A673 (cell line): ENCODE data around the gene TMEM200C. TPM values are rescaled to one million over a fixed set of nuclear protein-coding genes. Genes with fewer than 3 reads are reported as not detected.

Experiments used
- Bru-seq: library from RNA; stranded (reverse); fragments of 400-500 nt; gene quantifications from one replicate; lab custom pipeline; 2021; lab: Mats Ljungman, UMichigan
- BruChase-seq, 2 experiments: library from RNA; stranded (reverse); fragments of 400-500 nt; gene quantifications; one replicate each; lab custom pipeline; 2021; lab: Mats Ljungman, UMichigan
- BruUV-seq: library from RNA; stranded (reverse); fragments of 400-500 nt; replicated peaks from 2 replicates; lab custom pipeline; 2021; lab: Mats Ljungman, UMichigan
- CTCF ChIA-PET: fragments of 300-600 bp; sonication (Branson Sonifier 250); formaldehyde crosslinking; loops from one replicate; lab custom pipeline; 2022; ENCODE audit warnings: antibody characterized with exemption; lab: Charles Lee
- POLR2A ChIA-PET: fragments of 300-600 bp; sonication (Branson Sonifier 250); formaldehyde crosslinking; loops from one replicate; lab custom pipeline; 2022; ENCODE audit warnings: antibody characterized with exemption; ENCODE audit not compliant: low non-redundant PET; lab: Charles Lee
- DNase-seq: peaks from one replicate; pipeline ENCODE4 v3.0.0-alpha.2; 2015; ENCODE audit warnings: low spot score
- H3K27ac ChIP-seq: fragments of 200-600 bp; sonication (generic); 2 replicates; pipeline ENCODE4 v1.5.1; 2016; ENCODE audit warnings: mixed run types, low read depth, mild to moderate bottlenecking, mixed read lengths, antibody characterized with exemption, low read length; ENCODE audit not compliant: poor library complexity, severe bottlenecking
- H3K27me3 ChIP-seq: fragments of 200-600 bp; sonication (generic); replicated peaks from 2 replicates; pipeline ENCODE4 v1.6.1; 2017; ENCODE audit warnings: mixed run types, low read depth, mild to moderate bottlenecking, mixed read lengths, antibody characterized with exemption, low read length; ENCODE audit not compliant: insufficient read depth, poor library complexity
- H3K36me3 ChIP-seq: fragments of 200-600 bp; sonication (generic); 2 replicates; pipeline ENCODE4 v1.6.1; 2016; ENCODE audit warnings: mixed run types, mild to moderate bottlenecking, mixed read lengths, antibody characterized with exemption, low read length; ENCODE audit not compliant: insufficient read depth, poor library complexity, severe bottlenecking
- H3K4me1 ChIP-seq: fragments of 200-600 bp; sonication (generic); 2 replicates; pipeline ENCODE4 v1.6.1; 2017; ENCODE audit warnings: mixed run types, mild to moderate bottlenecking, mixed read lengths, antibody characterized with exemption, low read length; ENCODE audit not compliant: insufficient read depth, poor library complexity, severe bottlenecking
- H3K4me3 ChIP-seq: fragments of 200-600 bp; sonication (generic); 2 replicates; pipeline ENCODE4 v1.5.1; 2016; ENCODE audit warnings: low read depth, mixed run types, mild to moderate bottlenecking, mixed read lengths, low read length; ENCODE audit not compliant: poor library complexity, severe bottlenecking
- H3K9me3 ChIP-seq: fragments of 200-600 bp; sonication (generic); 2 replicates; pipeline ENCODE4 v1.6.1; 2016; ENCODE audit warnings: mixed run types, low read depth, mild to moderate bottlenecking, mixed read lengths, antibody characterized with exemption, low read length; ENCODE audit not compliant: poor library complexity, severe bottlenecking
- EZH2 ChIP-seq: fragments of 200-600 bp; sonication (generic); IDR thresholded peaks from 2 replicates; pipeline ENCODE4 v1.6.1; 2017; ENCODE audit warnings: borderline replicate concordance, low read depth, mild to moderate bottlenecking, mixed read lengths, antibody characterized with exemption, low read length; ENCODE audit not compliant: poor library complexity, severe bottlenecking
- intact Hi-C: fragments of 100-400 bp; cut with micrococcal nuclease; formaldehyde crosslinking; loops from one replicate; pipeline ENCODE4 v1.10.0; 2022; ENCODE audit not compliant: unreplicated experiment
- long read RNA-seq: library from polyadenylated mRNA; stranded (forward); transcript quantifications from one replicate; pipeline ENCODE4 v2.0.0, GENCODE V29; 2022
- total RNA-seq: library from RNA; stranded (reverse); gene quantifications from 2 replicates; pipeline ENCODE4 v1.2.3, GENCODE V29; 2021
- TF ChIP-seq, protein P1 (sequence below): fragments of 300-800, 200-600 bp; sonication (generic); conservative IDR thresholded peaks from 2 replicates; pipeline ENCODE4 v1.5.1; 2017; ENCODE audit warnings: low read depth, mild to moderate bottlenecking, antibody characterized with exemption, low read length, moderate library complexity, mixed read lengths

Gene TMEM200C
- total RNA-seq = not detected in 2 replicates
- Bru-seq, nascent RNA = not detected
- not detected for BruChase-seq, experiment 1, labeled RNA remaining after a 2-hour chase
- BruChase-seq, experiment 2, labeled RNA remaining after a 6-hour chase = not detected
- long read RNA-seq = 0 reads

GRCh38 chr18:5895299-5895875 is at the start of gene TMEM200C:
TSS of gene TMEM200C (minus strand) at chr18:5895522. CDS start at chr18:5892063, 3,459 bp downstream.
- BruUV-seq = no TSS peak
- Histone ChIP-seq H3K9me3 (no peaks in the 10 kb centered on the region), H3K27me3 (peaks cover 53% of the 10 kb centered on the region), H3K4me1 (no peaks in the 10 kb centered on the region), H3K27ac (no peak within 1 kb of the TSS), H3K36me3 (no peaks in the 10 kb centered on the region), H3K4me3 (no peak within 1 kb of the TSS)
- intact Hi-C loops = no loop called here
- POLR2A ChIA-PET = no interaction called here
- no peak for DNase-seq
- TF ChIP-seq, protein P1, sequence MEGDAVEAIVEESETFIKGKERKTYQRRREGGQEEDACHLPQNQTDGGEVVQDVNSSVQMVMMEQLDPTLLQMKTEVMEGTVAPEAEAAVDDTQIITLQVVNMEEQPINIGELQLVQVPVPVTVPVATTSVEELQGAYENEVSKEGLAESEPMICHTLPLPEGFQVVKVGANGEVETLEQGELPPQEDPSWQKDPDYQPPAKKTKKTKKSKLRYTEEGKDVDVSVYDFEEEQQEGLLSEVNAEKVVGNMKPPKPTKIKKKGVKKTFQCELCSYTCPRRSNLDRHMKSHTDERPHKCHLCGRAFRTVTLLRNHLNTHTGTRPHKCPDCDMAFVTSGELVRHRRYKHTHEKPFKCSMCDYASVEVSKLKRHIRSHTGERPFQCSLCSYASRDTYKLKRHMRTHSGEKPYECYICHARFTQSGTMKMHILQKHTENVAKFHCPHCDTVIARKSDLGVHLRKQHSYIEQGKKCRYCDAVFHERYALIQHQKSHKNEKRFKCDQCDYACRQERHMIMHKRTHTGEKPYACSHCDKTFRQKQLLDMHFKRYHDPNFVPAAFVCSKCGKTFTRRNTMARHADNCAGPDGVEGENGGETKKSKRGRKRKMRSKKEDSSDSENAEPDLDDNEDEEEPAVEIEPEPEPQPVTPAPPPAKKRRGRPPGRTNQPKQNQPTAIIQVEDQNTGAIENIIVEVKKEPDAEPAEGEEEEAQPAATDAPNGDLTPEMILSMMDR = no peak
- TF ChIP-seq EZH2 = no peak
- CTCF ChIA-PET = no interaction called here

- BruUV-seq = no TSS peak
- ChIA-PET POLR2A (no interaction called here), CTCF (no interaction called here)
- TF ChIP-seq EZH2 = no peak
- TF ChIP-seq, protein P1 = no peak
- no peaks in the 10 kb centered on the region for H3K4me1 ChIP-seq
- no peak overlapping the region for H3K4me3 ChIP-seq
- no peaks in the 10 kb centered on the region for H3K27me3 ChIP-seq
- no peak for DNase-seq
- no peak overlapping the region for H3K27ac ChIP-seq
- no peaks in the 10 kb centered on the region for H3K9me3 ChIP-seq
- H3K36me3 ChIP-seq = no peaks in the 10 kb centered on the region
- intact Hi-C loops = no loop called here
Observed at GRCh38 chr18:5944448-5944847, 49.1 kb upstream of the TMEM200C start.

DNA sequence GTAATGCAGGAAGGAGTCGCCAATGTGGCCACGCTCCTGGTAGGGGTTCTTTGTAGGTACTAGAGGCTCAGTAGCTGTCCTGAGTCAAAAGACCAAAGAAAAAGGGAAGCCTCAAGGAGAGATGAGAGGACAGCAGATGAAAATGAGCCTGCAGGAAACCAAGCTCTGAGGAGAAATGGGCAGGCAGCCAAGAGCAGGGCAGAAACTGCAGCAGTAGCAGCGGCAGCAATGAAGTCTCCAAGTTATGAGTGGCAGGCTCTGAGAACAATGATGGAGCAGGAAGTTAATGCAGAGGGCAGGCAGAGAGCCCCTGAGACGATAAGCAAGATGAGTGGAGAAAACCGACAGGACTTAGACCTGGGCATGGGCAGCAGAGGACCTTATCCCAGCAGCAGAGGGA is 48.2 kb upstream of the TMEM200C start:
- ChIA-PET POLR2A (no interaction called here), CTCF (no interaction called here)
- no peaks in the 10 kb centered on the region for H3K27me3 ChIP-seq
- intact Hi-C loops = no loop called here
- peaks cover under 1% of the 10 kb centered on the region for H3K9me3 ChIP-seq
- H3K4me3 ChIP-seq = no peak overlapping the region
- H3K4me1 ChIP-seq = no peaks in the 10 kb centered on the region
- no peak overlapping the region for H3K27ac ChIP-seq
- DNase-seq = no peak
- no peak for TF ChIP-seq EZH2
- TF ChIP-seq, protein P1 = no peak
- no peaks in the 10 kb centered on the region for H3K36me3 ChIP-seq
- BruUV-seq = no TSS peak
